Occipital lobe (tissue), 2 donors: ENCODE data around the gene FRMD4A. TPM values are rescaled to one million over a fixed set of nuclear protein-coding genes. Genes with fewer than 3 reads are reported as not detected.

Source experiments
- DNase-seq: peaks from one replicate; lab custom pipeline; 2025; lab: John Stamatoyannopoulos, UW
- total RNA-seq: library from RNA; depleted of rRNA; stranded (reverse); fragments of >200 nt; gene quantifications from one replicate; pipeline ENCODE4 v1.2.3, GENCODE V29; 2014

The FRMD4A gene
- 153 TPM for total RNA-seq

GRCh38 chr10:14330388-14331061, at the start of gene FRMD4A:
Gene FRMD4A (minus strand): TSS chr10:14330924.
- peak; percentile 62 for DNase-seq

GRCh38 chr10:14379556-14380280, 49.0 kb upstream of the FRMD4A start:
- no peak for DNase-seq

- DNase-seq: no peak
Observed at GRCh38 chr10:14378387-14378960, 47.8 kb upstream of the FRMD4A start.

DNA sequence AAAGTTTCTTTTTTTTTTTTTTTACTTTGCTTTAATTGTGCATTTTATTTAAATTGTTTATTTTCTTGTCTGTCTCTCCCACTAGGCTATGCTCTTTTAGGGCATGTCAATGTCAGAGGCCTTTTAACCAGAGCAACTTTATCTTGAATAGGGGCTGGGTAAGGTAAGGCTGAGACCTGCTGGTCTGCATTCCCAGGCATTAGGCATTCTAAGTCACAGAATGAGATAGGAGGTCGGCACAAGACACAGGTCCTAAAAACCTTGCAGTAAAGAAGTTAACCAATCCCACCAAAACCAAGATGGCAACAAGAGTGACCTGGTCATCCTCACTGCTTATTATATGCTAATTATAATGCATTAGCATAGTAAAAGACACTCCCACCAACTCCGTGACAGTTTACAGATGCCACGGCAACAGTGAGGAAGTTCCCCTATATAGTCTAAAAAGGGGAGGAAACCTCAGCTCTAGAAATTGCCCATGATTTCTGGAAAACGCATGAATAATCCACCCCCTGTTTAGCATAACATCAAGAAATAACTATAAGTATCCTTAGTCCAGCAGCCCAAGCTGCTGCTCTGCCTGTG, 47.0 kb upstream of the FRMD4A start:
- DNase-seq: no peak

- DNase-seq: no peak
Observed at GRCh38 chr10:14374745-14375445, 44.2 kb upstream of the FRMD4A start.

- no peak for DNase-seq
Observed at GRCh38 chr10:14372606-14373005, 41.9 kb upstream of the FRMD4A start.

DNA sequence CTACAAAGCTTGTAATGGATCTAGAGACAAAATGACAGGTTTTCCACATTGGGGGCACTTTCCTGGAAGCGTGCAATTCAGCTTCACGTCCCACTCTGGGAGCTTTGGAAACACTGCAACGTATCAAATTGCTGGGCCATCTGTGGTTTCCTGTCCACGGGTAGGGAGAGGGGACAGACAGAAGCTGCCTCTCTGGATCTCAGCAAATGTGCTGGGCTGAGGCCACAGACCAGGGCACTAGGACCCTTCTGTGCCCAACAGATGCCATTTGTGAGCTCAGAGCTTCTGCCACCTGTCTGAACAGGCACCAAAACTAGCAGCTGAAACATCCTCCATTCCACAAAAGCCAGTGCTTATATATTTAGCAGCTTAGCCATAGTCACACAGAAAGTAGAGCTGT, 40.9 kb upstream of the FRMD4A start:
- no peak for DNase-seq

DNA sequence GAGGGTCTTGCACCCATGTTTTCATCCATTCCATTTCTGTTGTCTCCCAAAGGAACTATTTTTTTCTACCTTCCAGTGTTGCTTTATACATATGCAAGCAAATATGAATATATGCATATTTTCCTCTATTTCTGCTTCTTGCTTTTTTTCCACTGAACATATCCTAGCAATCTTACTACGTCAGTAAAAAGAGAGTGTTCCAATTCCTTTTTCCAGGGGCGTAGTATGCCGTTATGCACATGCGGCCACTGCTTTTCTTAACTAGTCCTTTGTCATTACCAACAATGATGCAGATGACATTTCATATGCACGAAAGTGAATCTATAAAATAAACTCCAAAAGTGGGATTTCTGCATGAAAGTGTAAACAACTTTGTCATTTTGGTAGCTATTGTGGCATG, 40.2 kb upstream of the FRMD4A start:
- no peak for DNase-seq

- no peak for DNase-seq
Observed at GRCh38 chr10:14369906-14370305, 39.2 kb upstream of the FRMD4A start.

GRCh38 chr10:14366760-14367159, 36.0 kb upstream of the FRMD4A start:
- no peak for DNase-seq

DNA sequence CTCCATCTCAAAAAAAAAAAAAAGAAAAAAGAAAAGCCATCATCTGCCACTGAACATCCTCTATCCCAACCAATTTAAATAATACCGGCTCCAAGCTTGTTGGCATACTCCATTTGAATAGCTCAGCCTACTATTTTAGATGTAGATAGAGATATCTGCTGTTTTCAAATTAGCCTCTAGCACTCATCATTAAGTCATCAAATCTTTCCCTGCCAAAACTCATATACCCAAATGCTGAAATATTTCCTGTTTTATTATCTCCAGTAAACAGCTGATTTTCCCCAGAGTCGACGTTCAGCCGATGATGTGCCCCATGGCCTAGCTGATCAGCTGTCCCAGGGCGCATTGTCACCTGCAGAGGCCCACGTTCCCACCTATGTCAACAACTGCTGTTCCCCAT, 34.5 kb upstream of the FRMD4A start:
- DNase-seq: no peak

DNA sequence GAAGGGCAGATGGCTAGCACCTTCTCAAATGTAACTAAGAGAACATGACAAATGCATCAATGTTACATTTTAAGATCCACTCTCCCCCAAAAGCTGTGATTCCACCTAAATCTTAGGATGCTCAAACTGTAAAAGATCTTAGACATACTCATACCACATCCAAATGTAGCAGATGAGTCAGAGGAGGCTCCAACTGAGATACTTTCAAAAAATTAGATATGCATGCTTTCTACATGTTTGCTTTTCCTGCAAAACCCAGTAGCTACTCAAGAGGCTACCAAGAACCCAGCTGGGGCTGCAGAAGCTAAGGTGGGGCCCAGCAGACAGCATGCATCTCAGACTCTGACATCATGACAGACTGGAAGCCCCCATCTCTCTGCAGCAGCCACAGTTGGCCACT, 31.4 kb upstream of the FRMD4A start:
- no peak for DNase-seq

DNA sequence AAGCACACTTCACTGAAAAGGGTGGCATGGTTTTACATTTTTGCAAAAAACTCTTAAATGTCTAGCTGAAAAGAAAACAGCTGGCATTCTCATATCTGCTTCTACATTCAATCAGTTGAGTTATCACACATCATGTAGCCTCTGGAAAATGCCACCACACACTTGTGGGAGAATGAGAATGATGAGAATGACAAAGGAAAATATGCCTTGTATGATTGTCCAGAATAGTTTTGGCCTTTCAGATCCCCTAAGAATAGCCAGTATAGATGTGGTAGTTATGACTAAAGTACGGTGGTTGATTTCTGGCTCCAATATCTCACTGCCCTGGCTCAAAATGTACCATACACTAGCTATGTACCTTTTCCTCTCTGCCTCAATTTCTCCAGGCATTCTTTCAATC, 30.2 kb upstream of the FRMD4A start:
- no peak for DNase-seq

- DNase-seq: no peak
Observed at GRCh38 chr10:14360515-14360914, 29.8 kb upstream of the FRMD4A start.

DNA sequence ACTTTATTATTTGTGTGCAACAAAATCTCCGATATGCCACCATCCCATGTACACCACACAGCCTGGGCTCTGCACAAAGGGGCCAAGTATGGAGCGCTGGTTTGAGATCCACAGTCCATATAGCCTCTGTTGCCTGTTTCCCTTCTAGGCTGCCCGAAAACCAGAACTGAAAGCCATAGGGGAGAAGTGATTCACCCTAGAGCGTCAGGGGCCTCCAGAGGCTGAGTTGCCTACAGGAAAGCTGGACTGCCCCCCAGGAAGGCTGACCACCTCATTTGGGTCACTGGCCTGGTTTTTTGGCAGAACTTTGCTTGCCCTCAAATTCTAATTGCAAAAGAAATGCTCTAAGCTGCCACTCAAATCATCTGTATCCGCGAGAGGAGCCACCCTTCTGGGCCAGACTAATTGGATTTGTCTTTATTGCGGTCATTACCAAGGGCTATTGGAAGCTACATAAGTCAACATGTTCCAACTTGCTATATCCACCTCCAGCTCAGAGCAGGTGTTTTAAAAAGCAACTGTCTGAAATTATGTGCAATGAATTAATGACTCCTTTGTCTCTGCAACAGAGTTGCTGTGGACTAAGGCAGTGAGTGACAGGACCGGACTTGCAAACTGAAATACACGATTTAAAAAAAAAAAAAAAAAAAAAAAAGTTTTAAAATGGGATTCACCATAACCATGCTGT, 28.3 kb upstream of the FRMD4A start:
- DNase-seq: no peak

- no peak for DNase-seq
Observed at GRCh38 chr10:14356921-14357320, 26.2 kb upstream of the FRMD4A start.

GRCh38 chr10:14355750-14356149, 25.0 kb upstream of the FRMD4A start:
- DNase-seq: no peak

GRCh38 chr10:14353291-14353913, 22.7 kb upstream of the FRMD4A start:
- no peak for DNase-seq

- DNase-seq: no peak
Observed at GRCh38 chr10:14350006-14350405, 19.3 kb upstream of the FRMD4A start.

GRCh38 chr10:14349081-14349480, 18.4 kb upstream of the FRMD4A start:
- DNase-seq: no peak

- no peak for DNase-seq
Observed at GRCh38 chr10:14345262-14345661, 14.5 kb upstream of the FRMD4A start.
